ES-I3 (cell line): Measurements from ENCODE around the gene ANG.
"Not testable (repeated sequence)": the region's sequence is repeated elsewhere in the genome, so short reads cannot be mapped to it uniquely, and the experiment has no call there.

Experiments
- H3K36me3 ChIP-seq: 2 replicates; pipeline ENCODE4 v1.6.1; 2013; ENCODE audit warnings: mild to moderate bottlenecking, low read length, control low read depth, moderate library complexity; ENCODE audit not compliant: insufficient read depth
- H3K4me1 ChIP-seq: 2 replicates; pipeline ENCODE4 v1.6.1; 2013; ENCODE audit warnings: mild to moderate bottlenecking, control low read depth, low read length; ENCODE audit not compliant: insufficient read depth
- H3K9ac ChIP-seq: 2 replicates; pipeline ENCODE4 v1.6.1; 2013; ENCODE audit warnings: low read depth, mild to moderate bottlenecking, low read length, moderate library complexity
- H3K9me3 ChIP-seq: 2 replicates; pipeline ENCODE4 v1.6.1; 2013; ENCODE audit warnings: mild to moderate bottlenecking, low read length, moderate library complexity; ENCODE audit not compliant: control insufficient read depth, insufficient read depth

ANG gene

GRCh38 chr14:20699931-20700330 lies 11.4 kb downstream of the ANG start:
- Histone ChIP-seq H3K36me3 (no peaks in the 10 kb centered on the region), H3K9ac (no peak overlapping the region), H3K4me1 (peaks cover 12% of the 10 kb centered on the region), H3K9me3 (peaks cover 9% of the 10 kb centered on the region; the same call in 1 of the 2 replicates)

- not testable (repeated sequence) for H3K9me3 ChIP-seq, H3K9ac ChIP-seq, H3K36me3 ChIP-seq
- peaks cover 15% of the 10 kb centered on the region for H3K4me1 ChIP-seq
These were observed 12.4 kb downstream of the ANG start for GRCh38 chr14:20700965-20701364.

GRCh38 chr14:20706657-20707355 lies 18.2 kb downstream of the ANG start:
- Histone ChIP-seq H3K36me3 (no peaks in the 10 kb centered on the region), H3K4me1 (peaks cover 25% of the 10 kb centered on the region), H3K9ac (no peak overlapping the region), H3K9me3 (peaks cover 11% of the 10 kb centered on the region; the same call in 1 of the 2 replicates)

GRCh38 chr14:20707622-20708021 lies 19.1 kb downstream of the ANG start:
- Histone ChIP-seq H3K36me3 (no peaks in the 10 kb centered on the region), H3K9me3 (peaks cover 11% of the 10 kb centered on the region; the same call in 1 of the 2 replicates), H3K9ac (no peak overlapping the region), H3K4me1 (peaks cover 25% of the 10 kb centered on the region)

- Histone ChIP-seq H3K9me3 (peaks cover 6% of the 10 kb centered on the region; the same call in 1 of the 2 replicates), H3K4me1 (peaks cover 16% of the 10 kb centered on the region), H3K9ac (no peak overlapping the region), H3K36me3 (no peaks in the 10 kb centered on the region)
These were observed 22.7 kb downstream of the ANG start for GRCh38 chr14:20711261-20711660.

- Histone ChIP-seq H3K9ac (no peak overlapping the region), H3K4me1 (peaks cover 12% of the 10 kb centered on the region), H3K36me3 (no peaks in the 10 kb centered on the region; the same call in 1 of the 2 replicates), H3K9me3 (peaks cover 6% of the 10 kb centered on the region; the same call in 1 of the 2 replicates)
These were observed 23.1 kb downstream of the ANG start for GRCh38 chr14:20711685-20712084.

GRCh38 chr14:20712904-20713303 lies 24.3 kb downstream of the ANG start:
- H3K36me3 ChIP-seq = no peaks in the 10 kb centered on the region; the same call in 1 of the 2 replicates
- H3K4me1 ChIP-seq = peaks cover 3% of the 10 kb centered on the region
- H3K9me3 ChIP-seq = peaks cover 6% of the 10 kb centered on the region; the same call in 1 of the 2 replicates
- H3K9ac ChIP-seq = no peak overlapping the region

GRCh38 chr14:20714593-20715250 lies 26.2 kb downstream of the ANG start:
- Histone ChIP-seq H3K9me3 (peaks cover 3% of the 10 kb centered on the region; the same call in 1 of the 2 replicates), H3K4me1 (no peaks in the 10 kb centered on the region), H3K9ac (no peak overlapping the region), H3K36me3 (no peaks in the 10 kb centered on the region; the same call in 1 of the 2 replicates)

GRCh38 chr14:20719777-20720176 lies 31.2 kb downstream of the ANG start:
- H3K36me3 ChIP-seq = no peaks in the 10 kb centered on the region; the same call in 1 of the 2 replicates
- peaks cover 3% of the 10 kb centered on the region for H3K9me3 ChIP-seq
- H3K4me1 ChIP-seq = no peaks in the 10 kb centered on the region
- no peak overlapping the region for H3K9ac ChIP-seq

GRCh38 chr14:20720741-20721140 lies 32.2 kb downstream of the ANG start:
- Histone ChIP-seq H3K9me3 (peaks cover 3% of the 10 kb centered on the region), H3K4me1 (no peaks in the 10 kb centered on the region), H3K9ac (no peak overlapping the region), H3K36me3 (no peaks in the 10 kb centered on the region; the same call in 1 of the 2 replicates)

GRCh38 chr14:20722016-20722415 lies 33.5 kb downstream of the ANG start:
- no peaks in the 10 kb centered on the region; the same call in 1 of the 2 replicates for H3K9me3 ChIP-seq
- no peak overlapping the region for H3K9ac ChIP-seq
- H3K4me1 ChIP-seq = no peaks in the 10 kb centered on the region
- H3K36me3 ChIP-seq = no peaks in the 10 kb centered on the region

GRCh38 chr14:20723488-20723887 lies 34.9 kb downstream of the ANG start:
- Histone ChIP-seq H3K4me1 (no peaks in the 10 kb centered on the region), H3K9ac (peak overlapping the region; percentile 6; the same call in 1 of the 2 replicates), H3K9me3 (no peaks in the 10 kb centered on the region; the same call in 1 of the 2 replicates)

GRCh38 chr14:20726121-20726520 lies 37.6 kb downstream of the ANG start:
- H3K4me1 ChIP-seq, H3K36me3 ChIP-seq, H3K9me3 ChIP-seq, H3K9ac ChIP-seq: not testable (repeated sequence)

More at GRCh38 chr14:20723488-20723887, 34.9 kb downstream of the ANG start:
- H3K36me3 ChIP-seq = no peaks in the 10 kb centered on the region

- Histone ChIP-seq H3K9ac (no peak overlapping the region), H3K4me1 (no peaks in the 10 kb centered on the region), H3K9me3 (no peaks in the 10 kb centered on the region; the same call in 1 of the 2 replicates), H3K36me3 (no peaks in the 10 kb centered on the region)
These were observed 38.0 kb downstream of the ANG start for GRCh38 chr14:20726531-20726930.

- H3K9ac ChIP-seq = no peak overlapping the region
- no peaks in the 10 kb centered on the region for H3K36me3 ChIP-seq
- H3K9me3 ChIP-seq = no peaks in the 10 kb centered on the region
- H3K4me1 ChIP-seq = peaks cover 11% of the 10 kb centered on the region; the same call in 1 of the 2 replicates
These were observed 42.3 kb downstream of the ANG start for GRCh38 chr14:20730891-20731290.
